ENCODE data around the gene LRRC59. TPM values are rescaled to one million over a fixed set of nuclear protein-coding genes. Genes with fewer than 3 reads are reported as not detected.
A peak's percentile ranks its signal among the peaks of the same experiment; 100 is the strongest.

The LRRC59 gene
- total and polyA plus RNA-seq, 2 of the 13 experiments (the other 11 are each of a cell fraction or from before 2014, with no cell fraction given): 87.3 to 222 TPM

DNA sequence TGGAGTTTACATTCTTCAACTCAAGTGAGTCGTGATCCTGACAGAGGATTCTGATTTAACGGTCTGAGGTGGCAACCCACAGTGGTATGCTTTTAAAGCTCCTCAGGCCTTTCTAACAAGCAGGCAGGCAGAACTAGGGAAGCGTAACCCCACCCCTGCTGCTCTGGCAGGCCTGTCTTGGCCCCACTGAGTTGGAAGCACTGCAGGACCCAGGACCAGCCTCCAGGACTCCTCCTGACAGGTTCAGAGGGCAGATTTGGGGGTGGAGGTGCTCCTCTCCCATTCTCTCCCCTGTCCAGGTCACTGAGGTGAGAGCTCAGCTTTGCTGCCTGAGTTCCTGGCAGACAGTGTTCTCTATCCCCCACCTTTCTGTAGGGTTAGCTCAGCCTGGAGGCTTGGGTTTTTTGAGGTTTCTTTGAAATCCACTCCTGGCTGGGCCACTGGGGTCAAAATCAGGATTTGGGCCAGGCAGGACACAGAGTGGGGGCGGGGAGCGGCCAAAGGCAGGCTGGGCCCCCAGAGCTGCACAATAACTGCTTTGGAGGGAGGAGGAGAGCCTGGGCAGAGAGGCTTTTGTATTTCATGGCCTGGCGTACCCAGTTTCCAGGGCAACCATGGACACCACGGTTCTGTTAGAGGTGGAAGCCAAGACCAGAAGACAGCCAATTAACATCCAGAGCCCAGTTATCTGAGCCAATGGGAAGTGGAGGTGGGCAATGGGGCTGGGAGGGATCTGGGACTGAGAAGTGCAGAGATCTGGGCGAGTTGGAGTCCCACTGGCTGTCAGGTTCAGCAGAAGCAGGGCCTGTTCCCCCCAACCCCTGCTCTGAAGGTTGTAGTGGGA lies 33.9 kb downstream of the LRRC59 start:
- no peak overlapping the region for H2AFZ ChIP-seq (ENCODE audit: low read length)
- peaks cover 43% of the 10 kb centered on the region for H3K4me1 ChIP-seq (ENCODE audit: insufficient read depth, low read length)
- no peaks in the 10 kb centered on the region for H3K79me2 ChIP-seq (ENCODE audit: insufficient read depth, low read length)
- in situ Hi-C loops (cut with HindIII; ENCODE audit: extremely low pct_ligation_motif_present, low pct_unique_long_range_greater_than_20kb): no loop called here
- FAIRE-seq (peak; percentile 58), ATAC-seq (peak; percentile 35), DNase-seq (ENCODE audit: low spot score) (peak; percentile 46)
- no TSS peak for BruUV-seq (replicated peaks)
- CTCF ChIA-PET (ENCODE audit: low intra/inter-chr PET ratio, low total read pairs): no interaction called here
- 78% methylated on average over 6 of the region's 8 CpGs for WGBS (ENCODE audit: low lambda C conversion rate)
- H3K9me3 ChIP-seq (ENCODE audit: low read length): no peaks in the 10 kb centered on the region
- no peaks in the 10 kb centered on the region for H4K20me1 ChIP-seq (ENCODE audit: insufficient read depth, low read length)
- no peak overlapping the region for H3K9ac ChIP-seq (ENCODE audit: insufficient read depth, low read depth, low read length)
- no peak overlapping the region for H3K4me2 ChIP-seq (ENCODE audit: low read depth, low read length)
- no peak overlapping the region for H3K4me3 ChIP-seq (replicated peaks in 1 of 3; ENCODE audit: insufficient read depth in 1 of 3, low read depth in 2 of 3, low read length in 3 of 3)
- H3K36me3 ChIP-seq (replicated peaks in 1 of 2; ENCODE audit: control insufficient read depth in 1 of 2, insufficient read depth in 2 of 2, low read length in 2 of 2): peaks cover 20 to 42% of the 10 kb centered on the region in 2 experiments
- no peak overlapping the region for H3K27ac ChIP-seq (ENCODE audit: extremely low read length, insufficient read depth, low read length)
- POLR2A ChIA-PET: interaction anchor here (1.4 to 2.7 kb wide), 5 partner anchors 17 to 179 kb away, joined by 6 to 12 read pairs (median 8); partner anchors contain the start of genes LRRC59 and XYLT2
- intact Hi-C loops (cut with micrococcal nuclease; ENCODE audit: unreplicated experiment): no loop called here
- no peaks in the 10 kb centered on the region for H3K27me3 ChIP-seq (ENCODE audit: control insufficient read depth in 1 of 2, insufficient read depth in 2 of 2, low read length in 2 of 2)
- TF ChIP-seq, protein P1, sequence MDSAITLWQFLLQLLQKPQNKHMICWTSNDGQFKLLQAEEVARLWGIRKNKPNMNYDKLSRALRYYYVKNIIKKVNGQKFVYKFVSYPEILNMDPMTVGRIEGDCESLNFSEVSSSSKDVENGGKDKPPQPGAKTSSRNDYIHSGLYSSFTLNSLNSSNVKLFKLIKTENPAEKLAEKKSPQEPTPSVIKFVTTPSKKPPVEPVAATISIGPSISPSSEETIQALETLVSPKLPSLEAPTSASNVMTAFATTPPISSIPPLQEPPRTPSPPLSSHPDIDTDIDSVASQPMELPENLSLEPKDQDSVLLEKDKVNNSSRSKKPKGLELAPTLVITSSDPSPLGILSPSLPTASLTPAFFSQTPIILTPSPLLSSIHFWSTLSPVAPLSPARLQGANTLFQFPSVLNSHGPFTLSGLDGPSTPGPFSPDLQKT (CRISPR knock-in tag; IDR thresholded peaks at IDR 0.05; ENCODE audit: borderline replicate concordance): no peak
- peak; percentile 19; the same call in 1 of the 2 replicates for TF ChIP-seq RFX1 (IDR thresholded peaks at IDR 0.05)
- TF ChIP-seq AGO2 (optimal IDR thresholded peaks at IDR 0.05; ENCODE audit: low read depth, low read length): peak; percentile 41
- TF ChIP-seq, protein P2, sequence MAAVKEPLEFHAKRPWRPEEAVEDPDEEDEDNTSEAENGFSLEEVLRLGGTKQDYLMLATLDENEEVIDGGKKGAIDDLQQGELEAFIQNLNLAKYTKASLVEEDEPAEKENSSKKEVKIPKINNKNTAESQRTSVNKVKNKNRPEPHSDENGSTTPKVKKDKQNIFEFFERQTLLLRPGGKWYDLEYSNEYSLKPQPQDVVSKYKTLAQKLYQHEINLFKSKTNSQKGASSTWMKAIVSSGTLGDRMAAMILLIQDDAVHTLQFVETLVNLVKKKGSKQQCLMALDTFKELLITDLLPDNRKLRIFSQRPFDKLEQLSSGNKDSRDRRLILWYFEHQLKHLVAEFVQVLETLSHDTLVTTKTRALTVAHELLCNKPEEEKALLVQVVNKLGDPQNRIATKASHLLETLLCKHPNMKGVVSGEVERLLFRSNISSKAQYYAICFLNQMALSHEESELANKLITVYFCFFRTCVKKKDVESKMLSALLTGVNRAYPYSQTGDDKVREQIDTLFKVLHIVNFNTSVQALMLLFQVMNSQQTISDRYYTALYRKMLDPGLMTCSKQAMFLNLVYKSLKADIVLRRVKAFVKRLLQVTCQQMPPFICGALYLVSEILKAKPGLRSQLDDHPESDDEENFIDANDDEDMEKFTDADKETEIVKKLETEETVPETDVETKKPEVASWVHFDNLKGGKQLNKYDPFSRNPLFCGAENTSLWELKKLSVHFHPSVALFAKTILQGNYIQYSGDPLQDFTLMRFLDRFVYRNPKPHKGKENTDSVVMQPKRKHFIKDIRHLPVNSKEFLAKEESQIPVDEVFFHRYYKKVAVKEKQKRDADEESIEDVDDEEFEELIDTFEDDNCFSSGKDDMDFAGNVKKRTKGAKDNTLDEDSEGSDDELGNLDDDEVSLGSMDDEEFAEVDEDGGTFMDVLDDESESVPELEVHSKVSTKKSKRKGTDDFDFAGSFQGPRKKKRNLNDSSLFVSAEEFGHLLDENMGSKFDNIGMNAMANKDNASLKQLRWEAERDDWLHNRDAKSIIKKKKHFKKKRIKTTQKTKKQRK (IDR thresholded peaks at IDR 0.05; ENCODE audit: low read length): no peak
- peak in 1 of 2 experiments; percentile 7; a peak in 1 of 4 replicates for TF ChIP-seq POLR2A (IDR thresholded peaks at IDR 0.05; ENCODE audit: insufficient read depth in 1 of 2, low read depth in 2 of 2, low read length in 2 of 2)
- peak; percentile 69 for TF ChIP-seq NFYB (CRISPR knock-in tag; IDR thresholded peaks at IDR 0.05)
- peak; percentile 66 for TF ChIP-seq RBM22 (optimal IDR thresholded peaks at IDR 0.05; ENCODE audit: low read length)
- TF ChIP-seq ZNF564 (CRISPR knock-in tag; IDR thresholded peaks at IDR 0.05): 0 out of 2 replicates have a peak, but pooled peaks have one; percentile 31
- no peak for TF ChIP-seq SRSF9 (IDR thresholded peaks at IDR 0.05; ENCODE audit: borderline replicate concordance, insufficient read depth, low read depth, low read length, poor library complexity, severe bottlenecking)
- TF ChIP-seq AKAP8 (CRISPR knock-in tag; IDR thresholded peaks at IDR 0.05): peak; percentile 22; the same call in 1 of the 2 replicates
- no peak for TF ChIP-seq MAFK (conservative IDR thresholded peaks at IDR 0.05 in 1 of 2, IDR thresholded peaks at IDR 0.05 in 1 of 2; ENCODE audit: low read length in 2 of 2)
- TF ChIP-seq NFYC (CRISPR knock-in tag; IDR thresholded peaks at IDR 0.05): peak; percentile 60
- TF ChIP-seq SNRNP70 (IDR thresholded peaks at IDR 0.05; ENCODE audit: low read depth, low read length): no peak
- TF ChIP-seq, protein P3, sequence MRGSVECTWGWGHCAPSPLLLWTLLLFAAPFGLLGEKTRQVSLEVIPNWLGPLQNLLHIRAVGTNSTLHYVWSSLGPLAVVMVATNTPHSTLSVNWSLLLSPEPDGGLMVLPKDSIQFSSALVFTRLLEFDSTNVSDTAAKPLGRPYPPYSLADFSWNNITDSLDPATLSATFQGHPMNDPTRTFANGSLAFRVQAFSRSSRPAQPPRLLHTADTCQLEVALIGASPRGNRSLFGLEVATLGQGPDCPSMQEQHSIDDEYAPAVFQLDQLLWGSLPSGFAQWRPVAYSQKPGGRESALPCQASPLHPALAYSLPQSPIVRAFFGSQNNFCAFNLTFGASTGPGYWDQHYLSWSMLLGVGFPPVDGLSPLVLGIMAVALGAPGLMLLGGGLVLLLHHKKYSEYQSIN (CRISPR knock-in tag; IDR thresholded peaks at IDR 0.05; ENCODE audit: borderline replicate concordance): no peak

Data from HepG2 (cell line).